Measurements from ENCODE around the gene AQP6.

The AQP6 gene, protein sequence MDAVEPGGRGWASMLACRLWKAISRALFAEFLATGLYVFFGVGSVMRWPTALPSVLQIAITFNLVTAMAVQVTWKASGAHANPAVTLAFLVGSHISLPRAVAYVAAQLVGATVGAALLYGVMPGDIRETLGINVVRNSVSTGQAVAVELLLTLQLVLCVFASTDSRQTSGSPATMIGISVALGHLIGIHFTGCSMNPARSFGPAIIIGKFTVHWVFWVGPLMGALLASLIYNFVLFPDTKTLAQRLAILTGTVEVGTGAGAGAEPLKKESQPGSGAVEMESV

DNA sequence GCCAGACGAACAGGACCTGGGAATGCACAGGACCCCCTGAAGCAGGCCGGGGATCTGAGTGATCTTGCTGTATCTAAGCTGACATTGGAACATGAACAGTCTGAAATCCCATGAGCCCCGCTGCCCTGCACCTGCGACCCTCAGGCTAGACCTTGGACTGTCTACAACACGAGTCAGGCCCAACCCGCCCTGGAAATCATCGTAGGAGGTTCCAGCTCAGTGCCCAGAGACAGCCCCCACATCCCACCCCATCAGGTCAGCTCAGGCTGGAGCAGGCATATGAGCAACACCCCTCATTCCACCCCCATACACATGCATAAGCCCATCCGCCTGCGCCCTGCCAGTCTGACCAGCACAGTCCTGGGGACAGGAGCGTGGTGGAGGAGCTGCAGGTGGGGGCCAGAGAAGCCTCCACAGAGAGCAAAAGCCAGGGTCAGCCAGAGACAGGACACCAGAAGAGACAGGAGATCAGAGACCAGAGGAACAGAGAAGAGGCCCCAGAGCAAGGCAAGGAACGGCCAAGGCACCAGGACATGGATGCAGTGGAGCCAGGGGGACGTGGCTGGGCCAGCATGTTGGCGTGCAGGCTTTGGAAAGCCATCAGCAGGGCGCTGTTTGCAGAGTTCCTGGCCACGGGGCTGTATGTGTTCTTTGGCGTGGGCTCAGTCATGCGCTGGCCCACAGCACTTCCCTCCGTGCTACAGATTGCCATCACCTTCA is at the start of gene AQP6:
AQP6 (plus strand) TSS at position 307 of the 720 bp plus-strand sequence; CDS start at position 534, 227 bp downstream.
- H3K9ac ChIP-seq: no peak within 1 kb of the TSS
- TF ChIP-seq, protein P1, sequence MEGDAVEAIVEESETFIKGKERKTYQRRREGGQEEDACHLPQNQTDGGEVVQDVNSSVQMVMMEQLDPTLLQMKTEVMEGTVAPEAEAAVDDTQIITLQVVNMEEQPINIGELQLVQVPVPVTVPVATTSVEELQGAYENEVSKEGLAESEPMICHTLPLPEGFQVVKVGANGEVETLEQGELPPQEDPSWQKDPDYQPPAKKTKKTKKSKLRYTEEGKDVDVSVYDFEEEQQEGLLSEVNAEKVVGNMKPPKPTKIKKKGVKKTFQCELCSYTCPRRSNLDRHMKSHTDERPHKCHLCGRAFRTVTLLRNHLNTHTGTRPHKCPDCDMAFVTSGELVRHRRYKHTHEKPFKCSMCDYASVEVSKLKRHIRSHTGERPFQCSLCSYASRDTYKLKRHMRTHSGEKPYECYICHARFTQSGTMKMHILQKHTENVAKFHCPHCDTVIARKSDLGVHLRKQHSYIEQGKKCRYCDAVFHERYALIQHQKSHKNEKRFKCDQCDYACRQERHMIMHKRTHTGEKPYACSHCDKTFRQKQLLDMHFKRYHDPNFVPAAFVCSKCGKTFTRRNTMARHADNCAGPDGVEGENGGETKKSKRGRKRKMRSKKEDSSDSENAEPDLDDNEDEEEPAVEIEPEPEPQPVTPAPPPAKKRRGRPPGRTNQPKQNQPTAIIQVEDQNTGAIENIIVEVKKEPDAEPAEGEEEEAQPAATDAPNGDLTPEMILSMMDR (conservative IDR thresholded peaks at IDR 0.05; ENCODE audit: low read depth, low read length): no peak
- H3K79me2 ChIP-seq (ENCODE audit: insufficient read depth, low read depth): no peaks in the 10 kb centered on the region
- H3K4me1 ChIP-seq (ENCODE audit: low read depth, poor library complexity, severe bottlenecking): peaks cover under 1% of the 10 kb centered on the region
- H3K4me3 ChIP-seq (IDR thresholded peaks at IDR 0.05; ENCODE audit: insufficient read depth, low read depth, low read length): no peak within 1 kb of the TSS
- no peaks in the 10 kb centered on the region for H3K36me3 ChIP-seq (ENCODE audit: insufficient read depth)
- no peaks in the 10 kb centered on the region for H4K20me1 ChIP-seq (ENCODE audit: insufficient read depth)
- no peak within 1 kb of the TSS for H3K4me2 ChIP-seq
- no peak within 1 kb of the TSS for H2AFZ ChIP-seq (ENCODE audit: low read depth)
- H3K27ac ChIP-seq: no peak within 1 kb of the TSS
- H3K27me3 ChIP-seq (ENCODE audit: insufficient read depth, low read depth): peaks cover 48% of the 10 kb centered on the region

DNA sequence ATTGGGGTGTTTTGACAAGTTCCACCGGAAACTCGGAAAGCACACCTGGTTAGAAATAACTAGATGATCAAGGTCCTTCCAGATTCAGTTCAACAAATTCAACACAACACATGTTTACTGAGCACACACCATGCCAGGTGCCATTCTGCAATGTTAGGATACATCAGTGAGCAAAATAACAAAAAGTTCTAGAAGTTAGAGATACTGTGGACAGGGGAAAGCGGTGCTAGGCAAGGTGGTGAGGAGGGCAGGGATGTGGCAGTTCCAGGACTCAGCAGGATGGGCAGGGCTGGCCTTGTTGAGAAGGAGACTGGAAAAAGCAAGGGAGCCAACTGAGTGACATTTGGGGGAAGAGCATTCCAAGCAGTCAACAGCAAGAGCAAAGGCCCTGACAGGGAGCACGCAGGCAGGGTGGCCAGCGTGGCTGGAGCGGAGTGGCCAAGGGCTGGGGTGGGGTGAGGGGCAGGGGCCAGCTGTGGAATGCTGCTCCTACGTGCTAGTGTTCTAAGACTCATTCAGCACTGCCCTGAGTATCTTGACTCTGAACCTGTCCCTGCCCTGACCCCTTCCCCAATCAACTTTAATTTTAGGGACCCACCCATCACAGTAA is 49.6 kb upstream of the AQP6 start:
- no peak overlapping the region for H3K4me3 ChIP-seq (IDR thresholded peaks at IDR 0.05; ENCODE audit: insufficient read depth, low read depth, low read length)
- no peak overlapping the region for H2AFZ ChIP-seq (ENCODE audit: low read depth)
- no peak overlapping the region for H3K4me2 ChIP-seq
- no peak overlapping the region for H3K9ac ChIP-seq
- no peaks in the 10 kb centered on the region for H3K27me3 ChIP-seq (ENCODE audit: insufficient read depth, low read depth)
- TF ChIP-seq, protein P1 (conservative IDR thresholded peaks at IDR 0.05; ENCODE audit: low read depth, low read length): no peak
- H3K4me1 ChIP-seq (ENCODE audit: low read depth, poor library complexity, severe bottlenecking): no peaks in the 10 kb centered on the region
- no peaks in the 10 kb centered on the region for H3K36me3 ChIP-seq (ENCODE audit: insufficient read depth)
- no peaks in the 10 kb centered on the region for H3K79me2 ChIP-seq (ENCODE audit: insufficient read depth, low read depth)
- H4K20me1 ChIP-seq (ENCODE audit: insufficient read depth): no peaks in the 10 kb centered on the region
- no peak overlapping the region for H3K27ac ChIP-seq

DNA sequence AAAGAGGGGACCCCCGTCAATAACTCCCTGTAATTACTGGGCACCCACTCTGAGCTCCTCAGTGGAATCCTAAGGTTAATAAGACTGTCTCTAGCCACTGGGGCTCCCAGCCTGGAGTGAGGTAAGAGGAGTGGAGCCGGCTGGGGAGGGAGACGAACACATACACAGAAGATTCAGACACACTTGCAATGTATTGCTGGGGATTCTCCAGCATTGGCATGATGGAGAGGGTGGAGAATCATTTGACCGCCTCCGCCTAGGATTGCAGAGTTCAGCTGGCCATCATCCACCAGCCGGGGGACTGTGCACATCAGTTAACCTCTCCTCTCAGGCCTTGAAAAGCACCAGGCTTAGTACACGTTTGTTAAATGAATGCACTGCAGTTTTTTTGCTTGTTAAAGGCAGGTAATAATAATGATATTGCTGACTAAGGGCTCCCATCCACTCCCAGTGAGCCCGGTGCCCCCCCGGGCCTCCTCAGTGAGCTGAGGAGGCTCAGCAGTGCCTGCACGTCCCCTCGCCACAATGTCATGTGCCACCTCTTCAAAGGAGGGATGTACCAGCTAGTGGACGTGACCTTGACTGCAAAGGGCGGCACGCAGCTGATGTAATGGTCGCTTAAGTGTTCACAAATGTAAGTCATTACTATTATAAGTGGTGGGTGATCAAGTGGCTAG is 48.7 kb upstream of the AQP6 start:
- H3K4me1 ChIP-seq (ENCODE audit: low read depth, poor library complexity, severe bottlenecking): no peaks in the 10 kb centered on the region
- TF ChIP-seq, protein P1 (conservative IDR thresholded peaks at IDR 0.05; ENCODE audit: low read depth, low read length): no peak
- no peaks in the 10 kb centered on the region for H4K20me1 ChIP-seq (ENCODE audit: insufficient read depth)
- H3K4me3 ChIP-seq (IDR thresholded peaks at IDR 0.05; ENCODE audit: insufficient read depth, low read depth, low read length): no peak overlapping the region
- H3K27me3 ChIP-seq (ENCODE audit: insufficient read depth, low read depth): no peaks in the 10 kb centered on the region
- H3K27ac ChIP-seq: no peak overlapping the region
- H3K9ac ChIP-seq: no peak overlapping the region
- no peak overlapping the region for H2AFZ ChIP-seq (ENCODE audit: low read depth)
- H3K36me3 ChIP-seq (ENCODE audit: insufficient read depth): no peaks in the 10 kb centered on the region
- H3K4me2 ChIP-seq: no peak overlapping the region
- H3K79me2 ChIP-seq (ENCODE audit: insufficient read depth, low read depth): no peaks in the 10 kb centered on the region

DNA sequence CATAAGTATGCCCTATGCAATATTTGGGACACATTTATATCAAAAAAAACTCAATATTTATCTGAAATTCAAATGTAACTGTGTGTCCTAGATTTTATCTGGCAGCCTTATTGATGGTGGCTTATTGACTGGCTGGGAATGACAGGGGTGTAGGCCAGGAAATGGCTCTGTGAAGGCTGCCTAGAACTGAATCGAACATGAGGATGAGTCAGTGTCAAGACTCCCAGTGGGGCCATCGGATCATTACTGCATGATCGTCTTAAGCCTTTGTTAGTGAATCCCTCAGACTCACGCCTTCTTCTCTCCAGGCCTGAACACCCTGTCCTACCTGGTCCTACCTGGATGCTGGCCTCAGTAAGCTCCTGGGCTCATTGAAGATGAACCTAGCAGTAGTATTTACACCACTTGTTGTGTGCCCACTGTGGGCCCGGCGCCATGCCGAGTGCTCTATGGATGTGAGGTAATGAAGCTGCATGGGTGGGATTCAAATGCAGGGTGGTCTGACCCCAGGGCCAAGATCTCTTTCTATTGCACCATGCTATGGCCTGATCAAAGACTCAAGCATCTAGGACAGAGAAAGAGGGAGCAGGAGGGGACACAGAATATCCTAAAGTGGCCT is 48.0 kb upstream of the AQP6 start:
- Histone ChIP-seq H3K36me3 (ENCODE audit: insufficient read depth) (no peaks in the 10 kb centered on the region), H3K4me2 (no peak overlapping the region), H3K4me3 (IDR thresholded peaks at IDR 0.05; ENCODE audit: insufficient read depth, low read depth, low read length) (no peak overlapping the region), H3K27ac (no peak overlapping the region), H2AFZ (ENCODE audit: low read depth) (no peak overlapping the region), H3K9ac (no peak overlapping the region), H3K27me3 (ENCODE audit: insufficient read depth, low read depth) (no peaks in the 10 kb centered on the region), H3K4me1 (ENCODE audit: low read depth, poor library complexity, severe bottlenecking) (no peaks in the 10 kb centered on the region), H3K79me2 (ENCODE audit: insufficient read depth, low read depth) (no peaks in the 10 kb centered on the region), H4K20me1 (ENCODE audit: insufficient read depth) (no peaks in the 10 kb centered on the region)
- TF ChIP-seq, protein P1 (conservative IDR thresholded peaks at IDR 0.05; ENCODE audit: low read depth, low read length): no peak
